Activated naive CD4-positive, alpha-beta T cell treated with anti-CD3 and anti-CD28 coated beads, Interleukin-2, amount 50 U/mL, for 24 hours (primary cell): ENCODE data around the gene RND2.

ENCODE experiments used
- H3K27ac Mint-ChIP-seq: one replicate; pipeline ENCODE4 v1.8.0; 2021; ENCODE audit warnings: mild to moderate bottlenecking, mixed read lengths
- H3K27me3 Mint-ChIP-seq: one replicate; pipeline ENCODE4 v1.8.0; 2021; ENCODE audit warnings: mixed read lengths
- H3K36me3 Mint-ChIP-seq: one replicate; pipeline ENCODE4 v1.8.0; 2021; ENCODE audit warnings: mixed read lengths
- H3K4me1 Mint-ChIP-seq: one replicate; pipeline ENCODE4 v1.8.0; 2021; ENCODE audit warnings: mixed read lengths
- H3K4me3 Mint-ChIP-seq: one replicate; pipeline ENCODE4 v1.8.0; 2021; ENCODE audit warnings: mild to moderate bottlenecking, mixed read lengths
- H3K9me3 Mint-ChIP-seq: one replicate; pipeline ENCODE4 v1.8.0; 2021; ENCODE audit warnings: mixed read lengths

RND2 gene

DNA sequence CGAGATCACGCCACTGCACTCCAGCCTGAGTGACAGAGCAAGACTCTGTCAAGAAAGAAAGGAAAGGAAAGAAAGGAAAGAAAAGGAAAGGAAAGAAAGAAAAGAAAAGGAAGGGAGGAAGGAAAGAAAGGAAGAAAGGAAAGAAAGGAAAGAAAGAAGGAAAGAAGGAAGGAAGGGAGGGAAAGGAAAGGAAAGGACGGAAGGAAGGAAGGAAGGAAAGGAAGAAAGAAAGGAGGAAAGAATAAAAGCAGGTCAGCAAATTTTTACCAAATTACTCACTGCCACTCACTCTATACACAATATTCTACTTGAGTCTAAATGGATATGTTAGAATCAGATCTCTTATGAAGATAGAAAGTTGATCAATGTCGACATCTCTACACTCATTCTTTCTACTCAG lies 49.8 kb downstream of the RND2 start:
- Mint-ChIP-seq H3K4me3 (no peak overlapping the region), H3K27ac (no peak overlapping the region), H3K27me3 (no peaks in the 10 kb centered on the region), H3K9me3 (no peaks in the 10 kb centered on the region), H3K4me1 (no peaks in the 10 kb centered on the region), H3K36me3 (no peaks in the 10 kb centered on the region)

DNA sequence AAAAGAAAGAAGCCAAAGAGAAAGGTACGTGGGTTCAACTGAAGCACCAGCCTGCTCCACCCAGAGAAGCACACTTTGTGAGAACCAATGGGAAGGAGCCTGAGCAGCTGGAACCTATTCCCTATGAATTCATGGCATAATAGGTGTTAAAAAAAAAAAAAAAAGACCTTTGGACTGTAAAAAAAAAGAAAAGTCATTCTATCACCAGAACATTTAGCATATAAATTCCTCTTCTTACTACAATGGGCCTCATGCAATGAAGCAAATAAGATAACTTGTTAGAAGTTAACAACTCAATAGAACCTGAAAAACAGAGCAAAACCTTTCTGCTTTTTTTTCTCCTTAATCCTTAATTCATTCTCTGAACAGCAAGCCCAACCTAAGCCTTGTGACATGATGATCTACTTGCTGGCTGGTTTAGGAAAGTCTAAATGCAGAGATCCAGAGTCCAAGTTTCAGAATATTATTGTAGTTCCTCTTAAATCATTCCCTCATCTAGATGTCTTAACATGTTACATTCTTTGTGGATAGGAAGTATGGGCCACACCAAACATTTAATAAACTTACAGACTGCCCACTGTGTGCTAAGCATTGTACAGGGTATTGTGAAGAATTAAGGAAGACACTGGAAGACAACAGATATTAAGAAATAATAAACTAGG lies 54.7 kb downstream of the RND2 start:
- no peaks in the 10 kb centered on the region for H3K36me3 Mint-ChIP-seq
- no peaks in the 10 kb centered on the region for H3K9me3 Mint-ChIP-seq
- H3K4me1 Mint-ChIP-seq = no peaks in the 10 kb centered on the region
- H3K4me3 Mint-ChIP-seq = no peak overlapping the region
- H3K27me3 Mint-ChIP-seq = no peaks in the 10 kb centered on the region
- no peak overlapping the region for H3K27ac Mint-ChIP-seq
